BJ (cell line): ENCODE results near the gene NEGR1. TPM values are rescaled to one million over a fixed set of nuclear protein-coding genes. Genes with fewer than 3 reads are reported as not detected.

Experiments used
- CTCF ChIA-PET: fragments of 350-600 bp; formaldehyde crosslinking; extraction: SDS; loops from one replicate; lab custom pipeline; 2021; ENCODE audit warnings: antibody characterized with exemption, inconsistent platforms; lab: Yijun Ruan, JAX
- POLR2A ChIA-PET: fragments of 300-600 bp; sonication (Branson Sonifier 250); formaldehyde crosslinking; extraction: SDS; loops from one replicate; lab custom pipeline; 2021; ENCODE audit warnings: antibody characterized with exemption; lab: Charles Lee
- DNase-seq: peaks from one replicate; pipeline ENCODE4 v3.0.0-alpha.2; 2011; ENCODE audit warnings: low read depth
- H3K27me3 ChIP-seq: 2 replicates; pipeline ENCODE4 v1.6.0; 2011; ENCODE audit warnings: low read length; ENCODE audit not compliant: control insufficient read depth, insufficient read depth
- H3K36me3 ChIP-seq: 2 replicates; pipeline ENCODE4 v1.5.1; 2011; ENCODE audit warnings: low read length; ENCODE audit not compliant: control insufficient read depth, insufficient read depth
- H3K4me3 ChIP-seq: 2 replicates; pipeline ENCODE4 v1.5.1; 2011; ENCODE audit warnings: low read depth, mild to moderate bottlenecking, control low read depth, low read length
- CTCF ChIP-seq: IDR thresholded peaks from 2 replicates; pipeline ENCODE4 v1.5.1; 2011; ENCODE audit warnings: low read depth, mild to moderate bottlenecking, control low read depth, inconsistent platforms, low read length, moderate library complexity; ENCODE audit not compliant: insufficient read depth
- polyA plus RNA-seq: library from polyadenylated mRNA; depleted of rRNA; stranded (reverse); fragments of >200 nt; gene quantifications from 2 replicates; pipeline ENCODE4 v1.2.3, GENCODE V29; 2011

The NEGR1 gene
- polyA plus RNA-seq, 1 experiment: 15.4 TPM

DNA sequence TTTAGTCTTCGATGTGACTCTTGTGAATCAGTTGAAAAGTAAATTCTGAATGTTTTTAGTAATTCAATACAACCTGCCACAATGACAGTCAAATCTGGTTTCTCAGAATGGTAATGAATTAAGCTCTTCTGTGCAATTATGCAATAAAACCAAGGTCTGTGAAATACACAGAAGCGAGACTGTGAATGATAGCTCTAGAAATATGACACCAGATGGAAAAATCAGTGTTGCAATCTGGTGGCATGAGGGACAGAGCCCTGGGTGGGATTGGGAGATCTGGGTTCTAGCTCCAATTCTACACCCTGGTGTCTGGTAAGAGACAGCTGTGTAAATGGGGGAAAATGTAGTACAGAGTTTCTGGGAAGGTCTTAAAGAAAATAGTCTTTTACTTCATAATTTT lies 615.1 kb downstream of the NEGR1 start:
- H3K4me3 ChIP-seq: no peak overlapping the region
- no peak for DNase-seq
- ChIA-PET CTCF (interaction anchor here (0.8 to 1.0 kb wide), 3 partner anchors 19 to 60 kb away, joined by 3 to 4 read pairs (median 3); no protein-coding TSS in a partner anchor), POLR2A (no interaction called here)
- H3K27me3 ChIP-seq: no peaks in the 10 kb centered on the region
- no peaks in the 10 kb centered on the region for H3K36me3 ChIP-seq
- no peak for TF ChIP-seq CTCF

DNA sequence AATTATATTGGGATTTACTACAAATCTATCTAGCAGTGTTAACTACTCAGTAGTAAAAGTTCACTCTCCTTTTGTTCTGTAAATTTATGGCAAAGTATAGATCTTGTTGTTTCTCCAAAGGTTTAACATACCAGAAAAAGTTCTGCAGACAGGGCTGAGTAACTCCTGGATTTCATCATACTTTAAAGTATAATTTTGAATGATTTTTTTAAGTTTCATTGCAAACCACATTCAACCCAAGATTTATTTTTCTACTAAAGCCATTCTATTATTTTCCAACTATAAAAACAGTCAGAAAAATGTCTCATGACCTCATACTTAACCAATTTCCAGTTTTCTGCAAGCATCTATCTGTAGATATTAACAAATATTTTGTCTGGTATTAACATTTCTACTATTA lies 615.7 kb downstream of the NEGR1 start:
- Histone ChIP-seq H3K27me3 (no peaks in the 10 kb centered on the region), H3K4me3 (no peak overlapping the region), H3K36me3 (no peaks in the 10 kb centered on the region)
- CTCF ChIA-PET: interaction anchor here (0.9 kb wide), 1 partner anchor 59 kb away, joined by 3 read pairs; no protein-coding TSS in a partner anchor
- no peak for DNase-seq
- no peak for TF ChIP-seq CTCF
- POLR2A ChIA-PET: no interaction called here

DNA sequence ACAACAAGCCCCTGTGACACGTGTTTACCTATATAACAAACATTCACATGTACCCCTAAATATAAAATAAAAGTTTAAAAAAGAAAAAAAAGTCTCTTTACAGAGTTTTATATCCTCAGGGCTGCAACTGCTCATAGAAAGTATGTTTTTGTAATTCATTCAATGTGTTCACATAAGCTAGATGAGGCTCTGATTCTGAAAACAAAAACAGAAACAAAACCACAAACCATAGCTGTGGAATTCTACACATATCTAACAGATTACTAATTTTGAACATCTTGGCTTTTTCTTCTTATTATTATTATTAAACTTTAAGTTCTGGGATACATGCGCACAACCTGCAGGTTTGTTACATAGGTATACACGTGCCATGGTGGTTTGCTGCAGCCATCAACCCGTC lies 621.9 kb downstream of the NEGR1 start:
- no peak for TF ChIP-seq CTCF
- Histone ChIP-seq H3K4me3 (no peak overlapping the region), H3K36me3 (no peaks in the 10 kb centered on the region), H3K27me3 (no peaks in the 10 kb centered on the region)
- ChIA-PET CTCF (no interaction called here), POLR2A (no interaction called here)
- peak; percentile 85 for DNase-seq

DNA sequence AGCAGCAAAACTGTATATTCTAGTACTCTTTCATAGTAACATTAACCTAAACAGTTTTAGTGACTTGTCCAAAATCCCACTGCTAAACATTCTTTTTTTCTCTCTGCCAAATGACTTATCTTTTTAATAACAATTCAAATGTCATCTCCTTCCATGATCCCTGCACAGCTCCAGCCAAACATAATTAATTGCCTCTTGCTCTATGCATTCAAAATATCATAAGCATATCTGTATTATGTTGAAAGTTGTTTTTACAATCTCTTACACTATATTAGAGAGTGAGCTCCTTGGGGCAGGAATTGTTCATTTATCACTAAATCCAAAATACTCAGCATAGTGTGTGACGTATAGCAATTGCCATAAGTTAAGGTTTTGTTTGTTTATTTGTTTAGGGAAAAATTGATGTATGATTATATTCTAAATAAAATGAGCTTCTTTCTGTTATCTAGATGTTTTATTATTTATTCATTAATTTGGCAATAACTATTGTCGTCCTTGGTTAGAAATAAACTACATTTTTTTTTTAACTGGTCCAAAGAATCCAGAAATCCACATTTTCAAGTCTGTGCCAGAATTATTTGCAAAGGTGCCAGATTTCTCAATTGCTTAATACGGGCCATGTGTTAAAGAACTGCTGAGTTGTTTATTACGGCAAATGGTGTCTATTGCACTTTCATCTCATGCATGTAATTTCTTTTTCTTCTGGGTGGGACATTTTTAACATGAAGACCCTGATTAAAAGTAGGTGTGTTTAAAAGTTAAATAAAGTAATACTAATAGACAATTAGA lies 624.3 kb downstream of the NEGR1 start:
- Histone ChIP-seq H3K4me3 (no peak overlapping the region), H3K36me3 (no peaks in the 10 kb centered on the region), H3K27me3 (no peaks in the 10 kb centered on the region)
- ChIA-PET CTCF (no interaction called here), POLR2A (no interaction called here)
- no peak for TF ChIP-seq CTCF
- no peak for DNase-seq

DNA sequence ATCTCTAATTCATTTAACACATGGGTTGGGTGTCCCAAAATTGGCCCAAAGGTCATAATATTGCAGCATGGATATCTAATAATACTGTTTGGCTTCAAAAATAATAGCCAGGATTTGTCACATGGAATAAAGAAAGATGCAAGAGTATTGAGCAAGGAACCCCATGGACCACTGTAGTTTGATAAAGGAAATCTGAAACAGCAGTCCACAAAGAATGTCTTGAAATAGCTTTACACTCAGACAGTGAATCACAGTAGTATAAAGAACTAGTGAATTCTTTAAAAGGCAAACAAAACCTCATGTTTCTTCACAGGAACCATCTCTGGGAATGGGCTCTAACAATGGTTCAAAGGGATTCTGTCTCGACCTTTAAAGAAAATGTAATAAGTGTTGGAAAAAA lies 625.4 kb downstream of the NEGR1 start:
- TF ChIP-seq CTCF: no peak
- ChIA-PET CTCF (interaction anchor here (0.8 kb wide), 1 partner anchor 16 kb away, joined by 3 read pairs; no protein-coding TSS in a partner anchor), POLR2A (no interaction called here)
- H3K27me3 ChIP-seq: no peaks in the 10 kb centered on the region
- H3K36me3 ChIP-seq: no peaks in the 10 kb centered on the region
- H3K4me3 ChIP-seq: no peak overlapping the region
- DNase-seq: no peak
